HG03066 (cell line): Measurements from ENCODE around the gene ZFYVE27.

Experiments
- ATAC-seq: cut with Tn5 transposase; IDR thresholded peaks from one replicate; pipeline ENCODE4 v1.9.1; 2021; ENCODE audit warnings: low read depth; ENCODE audit not compliant: unreplicated experiment

ZFYVE27 gene

GRCh38 chr10:97785731-97786130, 48.8 kb downstream of the ZFYVE27 start:
- ATAC-seq = no peak

GRCh38 chr10:97788552-97789442, 51.9 kb downstream of the ZFYVE27 start:
- no peak for ATAC-seq

GRCh38 chr10:97789770-97790397, 53.0 kb downstream of the ZFYVE27 start:
- no peak for ATAC-seq

- ATAC-seq = no peak
Measured at GRCh38 chr10:97791824-97792721, 55.1 kb downstream of the ZFYVE27 start.

GRCh38 chr10:97795886-97796285, 59.0 kb downstream of the ZFYVE27 start:
- ATAC-seq = no peak

- ATAC-seq = no peak
Measured at GRCh38 chr10:97796651-97797050, 59.7 kb downstream of the ZFYVE27 start.

GRCh38 chr10:97798958-97799610, 62.2 kb downstream of the ZFYVE27 start:
- ATAC-seq = no peak

- ATAC-seq = no peak
Measured at GRCh38 chr10:97800474-97800873, 63.5 kb downstream of the ZFYVE27 start.

- ATAC-seq = no peak
Measured at GRCh38 chr10:97801422-97801821, 64.5 kb downstream of the ZFYVE27 start.

- no peak for ATAC-seq
Measured at GRCh38 chr10:97805096-97805884, 68.4 kb downstream of the ZFYVE27 start.

- ATAC-seq = no peak
Measured at GRCh38 chr10:97805949-97806348, 69.0 kb downstream of the ZFYVE27 start.

GRCh38 chr10:97810446-97810845, 73.5 kb downstream of the ZFYVE27 start:
- no peak for ATAC-seq
